OCI-LY7 (cell line): ENCODE measurements around the gene MIDN. TPM values are rescaled to one million over a fixed set of nuclear protein-coding genes. Genes with fewer than 3 reads are reported as not detected.
"Not testable (repeated sequence)": the region's sequence is repeated elsewhere in the genome, so short reads cannot be mapped to it uniquely, and the experiment has no call there.

Experiments used
- Bru-seq: library from RNA; stranded (reverse); fragments of 400-500 nt; gene quantifications from one replicate; lab custom pipeline; 2021; lab: Mats Ljungman, UMichigan
- BruChase-seq, 2 experiments: library from RNA; stranded (reverse); fragments of 400-500 nt; gene quantifications; one replicate each; lab custom pipeline; 2021; lab: Mats Ljungman, UMichigan
- BruUV-seq: library from RNA; stranded (reverse); fragments of 400-500 nt; replicated peaks from 2 replicates; lab custom pipeline; 2021; lab: Mats Ljungman, UMichigan
- CTCF ChIA-PET: fragments of 300-600 bp; sonication (Branson Sonifier 250); formaldehyde crosslinking; loops from one replicate; lab custom pipeline; 2022; ENCODE audit warnings: antibody characterized with exemption; ENCODE audit not compliant: unreplicated experiment; lab: Charles Lee
- POLR2A ChIA-PET: fragments of 300-600 bp; sonication (Branson Sonifier 250); formaldehyde crosslinking; loops from one replicate; lab custom pipeline; 2022; ENCODE audit warnings: antibody characterized with exemption; lab: Charles Lee
- DNase-seq: peaks from one replicate; pipeline ENCODE4 v3.0.0-alpha.2; 2015; ENCODE audit warnings: low spot score
- H2AFZ ChIP-seq: fragments of 200-600 bp; sonication (generic), shearing (Covaris generic); 2 replicates; pipeline ENCODE4 v1.6.1; 2014; ENCODE audit warnings: mild to moderate bottlenecking, antibody characterized with exemption, low read length, moderate library complexity
- H3K27ac ChIP-seq: fragments of 200-600 bp; sonication (generic); 2 replicates; pipeline ENCODE4 v1.5.1; 2014; ENCODE audit warnings: mixed run types, low read depth, mild to moderate bottlenecking, moderate library complexity, low read length, inconsistent platforms; ENCODE audit not compliant: poor library complexity, severe bottlenecking
- H3K36me3 ChIP-seq: fragments of 200-600 bp; sonication (generic); 2 replicates; pipeline ENCODE4 v1.6.1; 2014; ENCODE audit warnings: mild to moderate bottlenecking, antibody characterized with exemption, low read length, moderate library complexity, mixed read lengths; ENCODE audit not compliant: insufficient read depth
- H3K4me1 ChIP-seq: fragments of 200-600 bp; sonication (generic); 2 replicates; pipeline ENCODE4 v1.5.1; 2014; ENCODE audit warnings: mild to moderate bottlenecking, low read length; ENCODE audit not compliant: insufficient read depth, poor library complexity, severe bottlenecking
- H3K4me2 ChIP-seq: fragments of 200-600 bp; sonication (generic); 2 replicates; pipeline ENCODE4 v1.6.1; 2014; ENCODE audit warnings: mild to moderate bottlenecking, low read length
- H3K4me3 ChIP-seq: fragments of 200-600 bp; sonication (generic); 2 replicates; pipeline ENCODE4 v1.5.1; 2014; ENCODE audit warnings: mild to moderate bottlenecking, low read depth, low read length; ENCODE audit not compliant: poor library complexity, severe bottlenecking
- H3K79me2 ChIP-seq: fragments of 200-600 bp; sonication (generic); 2 replicates; pipeline ENCODE4 v1.6.1; 2016; ENCODE audit warnings: low read depth, mild to moderate bottlenecking, low read length, moderate library complexity, mixed read lengths; ENCODE audit not compliant: insufficient read depth
- H3K9me2 ChIP-seq: fragments of 200-600 bp; sonication (generic); 2 replicates; pipeline ENCODE4 v1.6.1; 2016; ENCODE audit warnings: mild to moderate bottlenecking, low read length, mixed read lengths; ENCODE audit not compliant: insufficient read depth
- H3K9me3 ChIP-seq: fragments of 200-600 bp; sonication (generic); 2 replicates; pipeline ENCODE4 v1.6.1; 2014; ENCODE audit warnings: mild to moderate bottlenecking, mixed run types, low read length, mixed read lengths
- H4K20me1 ChIP-seq: fragments of 200-600 bp; sonication (generic); 2 replicates; pipeline ENCODE4 v1.6.1; 2014; ENCODE audit warnings: mild to moderate bottlenecking, antibody characterized with exemption, low read length, moderate library complexity, mixed read lengths; ENCODE audit not compliant: insufficient read depth
- EZH2phosphoT487 ChIP-seq: fragments of 200-600 bp; sonication (generic); IDR thresholded peaks from 2 replicates; pipeline ENCODE4 v1.6.1; 2018; ENCODE audit warnings: low read depth, borderline replicate concordance, mild to moderate bottlenecking, mixed run types, antibody characterized with exemption, low read length, moderate library complexity, mixed read lengths
- intact Hi-C: fragments of 100-400 bp; cut with micrococcal nuclease; formaldehyde crosslinking; loops from one replicate; pipeline ENCODE4 v1.10.0; 2022; ENCODE audit not compliant: unreplicated experiment
- long read RNA-seq: library from polyadenylated mRNA; stranded (forward); transcript quantifications from one replicate; pipeline ENCODE4 v2.0.0, GENCODE V29; 2022
- total RNA-seq, 2 experiments: library from RNA; depleted of rRNA in 1 of 2; stranded (reverse); fragments of >200 nt in 1 of 2; shearing (Covaris generic) in 1 of 2; gene quantifications; 2 replicates each; pipeline ENCODE4 v1.2.3, GENCODE V29; 2014 to 2022
- TF ChIP-seq, protein P1 (sequence below): fragments of 200-600 bp; sonication (generic); conservative IDR thresholded peaks from 2 replicates; pipeline ENCODE4 v1.5.1; 2014; ENCODE audit warnings: mild to moderate bottlenecking, antibody characterized with exemption, low read length, moderate library complexity, mixed read lengths

MIDN gene
- total RNA-seq (2014; rRNA removed; shearing (Covaris generic)) (11.7 and 20.3 TPM in 2 replicates), total RNA-seq (2022) (70.9 and 75.8 TPM in 2 replicates), Bru-seq, nascent RNA (percentile 60 among the genes with signal in this experiment), BruChase-seq, experiment 1, labeled RNA remaining after a 6-hour chase (percentile 76 among the genes with signal in this experiment), BruChase-seq, experiment 2, labeled RNA remaining after a 2-hour chase (percentile 86 among the genes with signal in this experiment)
- long read RNA-seq, partial matches to known transcripts, result 5 of 6 reads
- long read RNA-seq, other reads (novel, unspliced or antisense), result 1 of 6 reads

DNA sequence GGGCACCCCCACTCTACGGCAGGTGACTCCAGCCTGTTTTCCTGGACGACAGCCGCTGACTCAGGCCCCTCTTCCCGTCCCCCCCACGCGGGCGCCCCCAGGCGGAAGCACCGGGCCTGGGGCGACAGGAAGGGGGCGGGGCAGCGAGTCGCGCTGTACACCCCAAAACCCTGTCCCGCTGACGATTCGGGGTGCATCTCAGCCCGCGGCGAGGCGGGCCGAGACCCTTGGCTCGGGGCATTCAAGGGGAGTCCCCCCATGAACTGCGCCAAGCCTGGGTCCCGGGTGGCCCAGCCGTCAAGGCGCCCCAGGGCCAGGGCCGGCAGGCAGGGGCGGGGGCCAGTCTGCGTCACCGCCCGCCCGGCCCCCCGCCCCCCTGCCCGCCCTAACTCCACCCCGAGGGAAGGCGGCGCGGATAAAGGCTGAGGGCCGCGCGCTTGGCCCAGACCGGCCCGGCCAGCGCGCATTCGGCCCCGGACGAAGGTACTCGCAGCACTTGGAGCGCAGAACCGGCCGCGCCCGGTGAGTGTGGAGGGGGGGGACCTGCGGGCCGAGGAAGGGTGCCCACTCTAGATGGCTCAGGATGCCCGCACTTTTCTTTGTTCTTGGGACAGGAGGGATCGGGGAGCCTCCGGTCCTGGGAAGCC lies at the start of gene MIDN:
TSS of gene MIDN (plus strand) at position 445 of the 647 bp plus-strand sequence. CDS start 1,714 bp downstream, outside the sequence.
- no peak within 1 kb of the TSS for H2AFZ ChIP-seq
- H3K4me3 ChIP-seq, result peak within 1 kb of the TSS; percentile 74
- H4K20me1 ChIP-seq, result 0 out of 2 replicates have a peak, but pooled peaks cover 1% of the 10 kb centered on the region
- peaks cover 51% of the 10 kb centered on the region for H3K4me1 ChIP-seq
- intact Hi-C loops, result no loop called here
- no peaks in the 10 kb centered on the region for H3K9me2 ChIP-seq
- ChIA-PET CTCF (no interaction called here), POLR2A (no interaction called here)
- no peak for TF ChIP-seq EZH2phosphoT487
- TF ChIP-seq, protein P1, sequence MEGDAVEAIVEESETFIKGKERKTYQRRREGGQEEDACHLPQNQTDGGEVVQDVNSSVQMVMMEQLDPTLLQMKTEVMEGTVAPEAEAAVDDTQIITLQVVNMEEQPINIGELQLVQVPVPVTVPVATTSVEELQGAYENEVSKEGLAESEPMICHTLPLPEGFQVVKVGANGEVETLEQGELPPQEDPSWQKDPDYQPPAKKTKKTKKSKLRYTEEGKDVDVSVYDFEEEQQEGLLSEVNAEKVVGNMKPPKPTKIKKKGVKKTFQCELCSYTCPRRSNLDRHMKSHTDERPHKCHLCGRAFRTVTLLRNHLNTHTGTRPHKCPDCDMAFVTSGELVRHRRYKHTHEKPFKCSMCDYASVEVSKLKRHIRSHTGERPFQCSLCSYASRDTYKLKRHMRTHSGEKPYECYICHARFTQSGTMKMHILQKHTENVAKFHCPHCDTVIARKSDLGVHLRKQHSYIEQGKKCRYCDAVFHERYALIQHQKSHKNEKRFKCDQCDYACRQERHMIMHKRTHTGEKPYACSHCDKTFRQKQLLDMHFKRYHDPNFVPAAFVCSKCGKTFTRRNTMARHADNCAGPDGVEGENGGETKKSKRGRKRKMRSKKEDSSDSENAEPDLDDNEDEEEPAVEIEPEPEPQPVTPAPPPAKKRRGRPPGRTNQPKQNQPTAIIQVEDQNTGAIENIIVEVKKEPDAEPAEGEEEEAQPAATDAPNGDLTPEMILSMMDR, result peak; percentile 70
- BruUV-seq, result no TSS peak
- H3K79me2 ChIP-seq, result peaks cover 31% of the 10 kb centered on the region; the same call in 1 of the 2 replicates
- H3K9me3 ChIP-seq, result no peaks in the 10 kb centered on the region
- DNase-seq, result peak; percentile 72
- peaks cover 54% of the 10 kb centered on the region for H3K36me3 ChIP-seq
- H3K27ac ChIP-seq, result peak within 1 kb of the TSS; percentile 73
- peak within 1 kb of the TSS; percentile 92 for H3K4me2 ChIP-seq

DNA sequence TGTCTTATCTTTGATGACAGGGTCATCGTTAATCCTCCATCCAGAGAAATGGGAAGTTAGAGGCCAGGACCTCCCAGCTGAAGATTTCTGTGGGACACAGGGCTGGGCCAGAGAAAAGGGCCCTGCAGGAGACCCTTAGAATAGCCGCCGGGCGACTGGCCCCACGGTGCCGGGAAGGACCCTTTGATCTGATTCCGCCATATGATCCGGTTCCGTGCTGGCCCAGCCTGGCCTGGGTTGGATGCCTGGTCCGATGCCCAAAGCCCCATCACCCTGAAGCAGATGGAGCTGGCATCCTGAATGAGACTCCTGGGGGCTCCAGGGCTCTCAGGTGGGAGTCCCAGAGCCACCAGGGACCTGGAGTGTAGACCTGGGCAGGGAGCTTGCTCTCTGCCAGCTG lies 48.9 kb upstream of the MIDN start:
- intact Hi-C loops, result no loop called here
- H3K27ac ChIP-seq, result no peak overlapping the region
- POLR2A ChIA-PET, result interaction anchor here (0.7 kb wide), 1 partner anchor 66 kb away, joined by 3 read pairs; no protein-coding TSS in a partner anchor
- no peak for DNase-seq
- no peak overlapping the region for H3K4me2 ChIP-seq
- no peaks in the 10 kb centered on the region for H3K79me2 ChIP-seq
- H2AFZ ChIP-seq, result no peak overlapping the region
- no peaks in the 10 kb centered on the region for H3K9me3 ChIP-seq
- H3K4me1 ChIP-seq, result peaks cover 5% of the 10 kb centered on the region
- H3K9me2 ChIP-seq, result no peaks in the 10 kb centered on the region
- H3K36me3 ChIP-seq, result no peaks in the 10 kb centered on the region
- BruUV-seq, result no TSS peak
- CTCF ChIA-PET, result no interaction called here
- no peak overlapping the region for H3K4me3 ChIP-seq
- H4K20me1 ChIP-seq, result no peaks in the 10 kb centered on the region
- no peak for TF ChIP-seq EZH2phosphoT487
- TF ChIP-seq, protein P1, result no peak

DNA sequence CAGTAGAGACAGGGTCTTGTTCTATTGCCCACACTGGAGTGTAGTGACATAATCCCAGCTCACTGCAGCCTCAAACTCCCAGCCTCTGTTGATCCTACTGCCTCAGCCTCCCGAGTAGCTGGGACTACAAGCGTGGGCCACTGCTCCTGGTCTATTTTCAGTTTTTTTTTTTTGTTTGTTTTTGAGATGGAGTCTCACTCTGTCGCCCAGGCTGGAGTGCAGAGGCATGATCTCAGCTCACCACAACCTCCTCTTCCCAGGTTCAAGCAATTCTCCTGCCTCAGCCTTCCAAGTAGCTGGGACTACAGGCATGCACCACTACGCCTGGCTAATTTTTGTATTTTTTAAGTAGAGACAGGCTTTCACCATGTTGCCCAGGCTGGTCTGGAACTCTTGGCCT lies 47.8 kb upstream of the MIDN start:
- H3K4me1 ChIP-seq, H3K27ac ChIP-seq, H3K9me3 ChIP-seq, BruUV-seq, H2AFZ ChIP-seq, H3K79me2 ChIP-seq, H3K36me3 ChIP-seq, DNase-seq, H3K4me3 ChIP-seq, CTCF ChIA-PET, H3K4me2 ChIP-seq, H3K9me2 ChIP-seq, POLR2A ChIA-PET, H4K20me1 ChIP-seq, intact Hi-C loops: not testable (repeated sequence)
